CD4-positive, alpha-beta memory T cell (primary cell): ENCODE results near the gene RALGDS. TPM values are rescaled to one million over a fixed set of nuclear protein-coding genes. Genes with fewer than 3 reads are reported as not detected.
A peak's percentile ranks its signal among the peaks of the same experiment; 100 is the strongest.

Experiments
- CTCF ChIA-PET: fragments of 350-600 bp; sonication (Branson Sonifier 250); formaldehyde crosslinking; loops from one replicate; lab custom pipeline; 2021; ENCODE audit warnings: inconsistent platforms; ENCODE audit not compliant: partially characterized antibody; lab: Charles Lee
- POLR2A ChIA-PET: fragments of 350-600 bp; sonication (Branson Sonifier 250); formaldehyde crosslinking; loops from one replicate; lab custom pipeline; 2021; ENCODE audit not compliant: partially characterized antibody; lab: Charles Lee
- DNase-seq, 5 donors: peaks; one replicate each; pipeline versions ENCODE4 v3.0.0 to v3.0.0-alpha.2; 2020 to 2022; ENCODE audit warnings: mixed read lengths in 1 of 5
- H3K27ac ChIP-seq: one replicate; pipeline ENCODE4 v1.7.0; 2013; ENCODE audit warnings: low read depth, low read length
- H3K27me3 ChIP-seq: 2 replicates; pipeline ENCODE4 v1.7.0; 2013; ENCODE audit warnings: mild to moderate bottlenecking, low read length, moderate library complexity; ENCODE audit not compliant: insufficient read depth
- H3K36me3 ChIP-seq: 2 replicates; pipeline ENCODE4 v1.7.0; 2013; ENCODE audit warnings: mild to moderate bottlenecking, low read length, moderate library complexity; ENCODE audit not compliant: insufficient read depth
- H3K4me1 ChIP-seq: 2 replicates; pipeline ENCODE4 v1.7.0; 2013; ENCODE audit warnings: mild to moderate bottlenecking, low read length, moderate library complexity; ENCODE audit not compliant: insufficient read depth
- H3K4me3 ChIP-seq, 2 donors: one replicate each; pipeline ENCODE4 v1.7.0; 2013; ENCODE audit warnings: low read length in 2 of 2, mild to moderate bottlenecking in 1 of 2
- H3K9me3 ChIP-seq, 2 donors: one replicate each; pipeline ENCODE4 v1.7.0; 2013; ENCODE audit warnings: low read length in 2 of 2, control low read depth in 1 of 2; ENCODE audit not compliant: control insufficient read depth in 1 of 2
- H3K27ac Mint-ChIP-seq, 7 donors: one replicate each; pipeline ENCODE4 v1.8.0; 2020 to 2021; ENCODE audit warnings: mixed read lengths in 7 of 7, mild to moderate bottlenecking in 6 of 7, inconsistent platforms in 3 of 7, moderate library complexity in 3 of 7
- H3K27me3 Mint-ChIP-seq, 2 donors: one replicate each; pipeline ENCODE4 v1.8.0; 2020 to 2021; ENCODE audit warnings: mixed read lengths in 2 of 2
- H3K36me3 Mint-ChIP-seq, 2 donors: one replicate each; pipeline ENCODE4 v1.8.0; 2020 to 2021; ENCODE audit warnings: mixed read lengths in 2 of 2, inconsistent platforms in 1 of 2, mild to moderate bottlenecking in 1 of 2
- H3K4me1 Mint-ChIP-seq, 4 donors: one replicate each; pipeline ENCODE4 v1.8.0; 2020 to 2021; ENCODE audit warnings: mixed read lengths in 4 of 4, mild to moderate bottlenecking in 1 of 4
- H3K4me3 Mint-ChIP-seq, 8 donors: one replicate each; pipeline ENCODE4 v1.8.0; 2020 to 2021; ENCODE audit warnings: mixed read lengths in 8 of 8, mild to moderate bottlenecking in 7 of 8, moderate library complexity in 6 of 8, inconsistent platforms in 3 of 8
- H3K9me3 Mint-ChIP-seq, 8 donors: one replicate each; pipeline ENCODE4 v1.8.0; 2020 to 2021; ENCODE audit warnings: mixed read lengths in 8 of 8, mild to moderate bottlenecking in 5 of 8, inconsistent platforms in 3 of 8, moderate library complexity in 1 of 8
- intact Hi-C: fragments of 100-400 bp; cut with micrococcal nuclease; formaldehyde crosslinking; loops from one replicate; pipeline ENCODE4 v1.15.1; 2023
- microRNA-seq: library from miRNA; unstranded; fragments of <30 nt; microRNA quantifications from one replicate; pipeline ENCODE4 v1.2.0, GENCODE V29; 2021; ENCODE audit warnings: borderline replicate concordance, borderline number of aligned reads, borderline microRNAs expressed, mixed read lengths
- polyA plus RNA-seq, 2 donors: library from polyadenylated mRNA; unstranded; fragments of 300-500 nt; fragmentation: Illumina TruSeq; gene quantifications; one replicate each; pipeline ENCODE4 v1.2.3, GENCODE V29; 2021
- total RNA-seq, 2 experiments: library from RNA; stranded (reverse); gene quantifications; one replicate each; pipeline ENCODE4 v1.2.3, GENCODE V29; 2021

The RALGDS gene
- total and polyA plus RNA-seq, 4 experiments from 2014 or later: 27.9 to 131 (median 95.2) TPM

DNA sequence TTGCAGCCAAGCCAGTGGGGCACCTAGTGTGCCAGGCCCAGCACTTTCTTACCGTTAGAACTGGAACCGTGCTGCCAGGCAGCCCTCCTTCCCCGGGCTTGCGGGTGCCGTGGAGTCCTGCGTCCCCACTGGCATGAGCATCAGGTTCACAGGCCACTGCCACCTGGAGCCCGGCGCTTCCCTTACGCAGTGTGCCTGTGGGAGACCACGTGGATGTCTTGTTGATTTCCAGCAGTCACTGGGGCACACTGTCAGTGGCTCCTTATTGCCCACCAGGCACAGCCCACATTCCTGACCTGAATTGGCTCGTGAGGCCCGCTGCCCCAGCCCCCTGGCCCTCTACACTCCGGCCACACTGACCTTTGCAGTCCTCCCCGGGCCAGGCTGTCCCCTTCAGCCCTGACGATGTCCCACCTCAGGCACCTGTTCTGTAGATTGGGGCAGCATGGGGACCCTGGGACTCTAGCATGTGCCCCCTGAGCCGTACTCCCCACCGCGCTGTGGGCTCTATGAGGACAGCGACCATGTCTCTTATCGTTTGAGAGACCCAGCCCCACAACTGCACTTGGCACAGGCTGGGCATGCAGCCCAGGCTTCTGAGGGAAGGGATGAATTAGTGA lies 69.6 kb downstream of the RALGDS start:
- no peak overlapping the region for H3K4me3 ChIP-seq
- H3K27me3 ChIP-seq: no peaks in the 10 kb centered on the region
- no peak overlapping the region for H3K27ac Mint-ChIP-seq
- ChIA-PET CTCF (interaction anchor here (0.7 to 1.4 kb wide), 2 partner anchors 93 to 96 kb away, joined by 3 to 4 read pairs; no protein-coding TSS in a partner anchor), POLR2A (no interaction called here)
- DNase-seq: no peak
- intact Hi-C loops: no loop called here
- no peaks in the 10 kb centered on the region for H3K9me3 Mint-ChIP-seq
- no peaks in the 10 kb centered on the region for H3K4me1 ChIP-seq
- H3K27me3 Mint-ChIP-seq: no peaks in the 10 kb centered on the region
- H3K36me3 ChIP-seq: peaks cover 60% of the 10 kb centered on the region
- H3K4me1 Mint-ChIP-seq: peaks cover 0 to 5% (median 2%) of the 10 kb centered on the region in 4 donors
- no peaks in the 10 kb centered on the region for H3K9me3 ChIP-seq
- H3K36me3 Mint-ChIP-seq: peaks cover 42 to 63% of the 10 kb centered on the region in 2 donors
- no peak overlapping the region for H3K4me3 Mint-ChIP-seq
- H3K27ac ChIP-seq: no peak overlapping the region

DNA sequence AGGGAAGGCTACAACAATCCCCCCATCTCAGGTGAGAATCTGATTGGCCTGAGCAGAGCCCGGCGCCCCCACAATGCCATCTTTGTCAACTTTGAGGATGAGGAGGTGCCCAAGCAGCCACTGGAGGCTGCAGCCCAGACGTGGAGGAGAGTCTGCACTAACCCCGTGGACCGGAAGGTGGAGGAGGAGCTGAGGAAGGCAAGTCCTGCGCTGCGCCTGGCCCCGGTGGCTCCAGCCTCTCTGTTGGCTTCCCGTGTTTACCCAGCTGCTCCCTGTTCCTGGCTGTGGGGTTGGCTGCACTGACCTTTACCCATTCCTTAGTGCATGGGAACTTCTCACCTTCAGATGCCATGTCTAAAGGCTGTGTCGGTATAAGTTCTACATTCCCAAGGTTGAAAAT lies 70.3 kb downstream of the RALGDS start:
- Mint-ChIP-seq H3K27me3 (no peaks in the 10 kb centered on the region), H3K36me3 (peaks cover 42 to 63% of the 10 kb centered on the region in 2 donors), H3K4me1 (peaks cover 0 to 4% (median 0%) of the 10 kb centered on the region in 4 donors), H3K9me3 (no peaks in the 10 kb centered on the region), H3K4me3 (no peak overlapping the region), H3K27ac (no peak overlapping the region)
- ChIA-PET POLR2A (no interaction called here), CTCF (interaction anchor here (1.4 kb wide), 1 partner anchor 93 kb away, joined by 3 read pairs; no protein-coding TSS in a partner anchor)
- Histone ChIP-seq H3K27me3 (no peaks in the 10 kb centered on the region), H3K36me3 (peaks cover 62% of the 10 kb centered on the region), H3K4me3 (no peak overlapping the region), H3K27ac (no peak overlapping the region), H3K4me1 (no peaks in the 10 kb centered on the region), H3K9me3 (no peaks in the 10 kb centered on the region)
- intact Hi-C loops: no loop called here
- no peak for DNase-seq

DNA sequence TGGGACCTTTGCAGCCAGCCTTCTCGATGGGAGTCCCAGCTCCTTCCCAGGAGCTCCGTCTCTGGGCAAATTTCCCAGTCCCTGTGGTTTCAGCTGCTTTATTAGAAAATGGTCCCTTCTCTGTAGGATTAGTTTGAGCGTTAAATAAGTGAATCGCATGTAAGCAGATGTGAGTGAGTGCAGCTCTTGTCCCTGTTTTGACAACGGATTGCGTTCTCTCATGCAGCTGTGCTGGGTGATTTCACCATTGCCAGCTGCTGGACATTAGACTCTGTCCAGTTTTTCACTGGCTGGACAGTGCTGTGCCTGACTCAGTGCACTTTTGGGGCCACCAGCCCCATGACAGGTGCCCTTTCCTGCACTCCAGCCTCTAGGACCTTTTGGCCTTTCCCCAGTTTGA lies 70.9 kb downstream of the RALGDS start:
- CTCF ChIA-PET: interaction anchor here (1.4 kb wide), 1 partner anchor 94 kb away, joined by 3 read pairs; no protein-coding TSS in a partner anchor

DNA sequence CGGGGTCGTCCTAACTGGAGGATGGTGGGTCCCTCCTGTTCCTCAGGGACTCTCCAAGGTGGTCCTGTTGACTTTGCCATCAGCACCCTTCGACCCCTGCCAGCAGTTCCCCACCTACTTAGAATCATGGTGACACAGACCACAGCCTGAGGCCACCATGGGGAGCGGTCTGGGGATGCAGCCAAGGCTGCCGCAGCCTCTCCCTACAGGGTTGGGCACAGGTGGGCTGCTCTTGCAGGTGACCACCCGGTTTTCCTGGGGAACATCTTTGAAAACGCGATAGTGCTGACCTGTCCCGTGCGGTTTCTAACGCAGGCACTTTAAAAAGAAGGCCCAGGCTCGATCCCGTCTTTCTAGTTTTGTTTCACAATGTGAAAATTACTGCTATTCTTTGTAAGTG lies 72.0 kb downstream of the RALGDS start:
- POLR2A ChIA-PET: interaction anchor here (1.3 kb wide), 1 partner anchor 18 kb away, joined by 3 read pairs; the partner anchor contains the start of gene GTF3C5
- no peak for DNase-seq
- Histone ChIP-seq H3K4me3 (no peak overlapping the region), H3K27ac (no peak overlapping the region), H3K9me3 (no peaks in the 10 kb centered on the region), H3K27me3 (no peaks in the 10 kb centered on the region), H3K4me1 (no peaks in the 10 kb centered on the region), H3K36me3 (peaks cover 63% of the 10 kb centered on the region)
- H3K4me1 Mint-ChIP-seq: peaks cover 0 to 4% (median 0%) of the 10 kb centered on the region in 4 donors
- intact Hi-C loops: no loop called here
- CTCF ChIA-PET: interaction anchor here (1.0 to 2.3 kb wide), 6 partner anchors 9 to 131 kb away, joined by 3 to 5 read pairs (median 5); no protein-coding TSS in a partner anchor
- no peaks in the 10 kb centered on the region for H3K9me3 Mint-ChIP-seq
- no peak overlapping the region for H3K27ac Mint-ChIP-seq
- H3K27me3 Mint-ChIP-seq: no peaks in the 10 kb centered on the region
- no peak overlapping the region for H3K4me3 Mint-ChIP-seq
- H3K36me3 Mint-ChIP-seq: peaks cover 52 to 65% of the 10 kb centered on the region in 2 donors

More for the DNA sequence above, 70.9 kb downstream of the RALGDS start:
- DNase-seq: no peak
- H3K36me3 Mint-ChIP-seq: peaks cover 45 to 61% of the 10 kb centered on the region in 2 donors
- H3K27me3 Mint-ChIP-seq: no peaks in the 10 kb centered on the region
- no peak overlapping the region for H3K4me3 Mint-ChIP-seq
- POLR2A ChIA-PET: no interaction called here
- H3K27me3 ChIP-seq: no peaks in the 10 kb centered on the region
- no peak overlapping the region for H3K27ac ChIP-seq
- no peak overlapping the region for H3K4me3 ChIP-seq
- no peak overlapping the region for H3K27ac Mint-ChIP-seq
- no peaks in the 10 kb centered on the region for H3K9me3 Mint-ChIP-seq
- H3K9me3 ChIP-seq: no peaks in the 10 kb centered on the region
- H3K4me1 ChIP-seq: no peaks in the 10 kb centered on the region
- H3K4me1 Mint-ChIP-seq: peaks cover 0 to 4% (median 0%) of the 10 kb centered on the region in 4 donors
- intact Hi-C loops: no loop called here
- H3K36me3 ChIP-seq: peaks cover 63% of the 10 kb centered on the region

DNA sequence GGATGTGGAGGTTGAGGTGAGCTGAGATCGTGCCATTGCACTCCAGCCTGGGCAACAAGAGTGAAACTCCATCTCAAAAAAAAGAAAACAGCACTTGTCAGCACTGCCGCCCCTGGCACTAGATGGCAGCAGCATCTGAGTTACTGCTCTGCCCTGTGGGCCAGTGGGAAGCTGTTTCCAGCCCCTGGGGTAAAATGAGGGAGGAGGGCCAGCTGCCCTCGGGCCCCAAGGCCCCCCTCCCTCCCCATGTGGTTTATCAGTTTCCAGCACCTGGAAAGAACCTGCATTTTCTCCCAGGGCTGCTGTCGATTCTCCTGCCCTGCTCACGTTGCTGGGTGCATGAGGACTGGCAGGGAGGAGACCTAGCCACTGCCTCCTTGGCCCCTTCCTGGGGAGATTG lies 72.4 kb downstream of the RALGDS start:
- intact Hi-C loops: loop anchor here (1.0 kb wide), 1 partner anchor 99 kb away; no protein-coding TSS in a partner anchor
- CTCF ChIA-PET: interaction anchor here (1.0 to 2.3 kb wide), 6 partner anchors 8 to 132 kb away, joined by 3 to 5 read pairs (median 5); no protein-coding TSS in a partner anchor
- Mint-ChIP-seq H3K36me3 (peaks cover 47 to 62% of the 10 kb centered on the region in 2 donors), H3K9me3 (no peaks in the 10 kb centered on the region), H3K27me3 (no peaks in the 10 kb centered on the region), H3K4me1 (peaks cover 0 to 4% (median 0%) of the 10 kb centered on the region in 4 donors), H3K4me3 (no peak overlapping the region), H3K27ac (no peak overlapping the region)
- Histone ChIP-seq H3K4me3 (no peak overlapping the region), H3K9me3 (no peaks in the 10 kb centered on the region), H3K36me3 (peaks cover 63% of the 10 kb centered on the region), H3K27me3 (no peaks in the 10 kb centered on the region), H3K27ac (no peak overlapping the region), H3K4me1 (no peaks in the 10 kb centered on the region)
- POLR2A ChIA-PET: interaction anchor here (1.3 kb wide), 1 partner anchor 18 kb away, joined by 3 read pairs; the partner anchor contains the start of gene GTF3C5
- DNase-seq: peak in 4 of 5 donors; percentile 16 to 31 (median 28)

Small RNA genes within 50 kb of the gene (microRNA-seq; reads per million reads assigned to microRNA genes)
- gene MIR6877: not detected

Other genes with a start within 250 kb of the RALGDS start
- gene AK8, start 243.0 kb downstream of the RALGDS start, total RNA-seq: under 1 TPM in 1 of 2 experiments, not detected in 1; 0.28 TPM
- not detected for gene AK8, start 243.0 kb downstream of the RALGDS start, polyA plus RNA-seq
- gene SPACA9, start 242.3 kb downstream of the RALGDS start, total RNA-seq: 1 to 10 TPM; 1.5 to 1.8 TPM
- gene SPACA9, start 242.3 kb downstream of the RALGDS start, polyA plus RNA-seq: 1 to 10 TPM; 1.9 to 2.2 TPM
- 10 to 100 TPM; 72.7 to 76.5 TPM for gene TSC1, start 176.6 kb downstream of the RALGDS start, total RNA-seq
- 10 to 100 TPM in 1 of 2 donors, 1 to 10 TPM in 1; 4.4 to 13.5 TPM for gene TSC1, start 176.6 kb downstream of the RALGDS start, polyA plus RNA-seq
- gene GFI1B, start 142.5 kb downstream of the RALGDS start, total RNA-seq: not detected
- not detected for gene GFI1B, start 142.5 kb downstream of the RALGDS start, polyA plus RNA-seq
- 10 to 100 TPM; 71.3 to 71.5 TPM for gene GTF3C5, start 90.2 kb downstream of the RALGDS start, total RNA-seq
- 10 to 100 TPM; 33.5 to 34.0 TPM for gene GTF3C5, start 90.2 kb downstream of the RALGDS start, polyA plus RNA-seq
- 1 to 10 TPM; 1.2 to 1.6 TPM for gene CEL, start 59.3 kb downstream of the RALGDS start, total RNA-seq
- under 1 TPM in 1 of 2 donors, not detected in 1; 0.15 TPM for gene CEL, start 59.3 kb downstream of the RALGDS start, polyA plus RNA-seq
- gene GBGT1, start 42.7 kb upstream of the RALGDS start, total RNA-seq: 1 to 10 TPM; 3.6 to 6.3 TPM
- gene GBGT1, start 42.7 kb upstream of the RALGDS start, polyA plus RNA-seq: under 1 TPM; 0.16 to 0.50 TPM
- gene OBP2B, start 88.0 kb upstream of the RALGDS start, total RNA-seq: not detected
- not detected for gene OBP2B, start 88.0 kb upstream of the RALGDS start, polyA plus RNA-seq
- under 1 TPM in 1 of 2 experiments, not detected in 1; 0.29 TPM for gene ABO, start 154.0 kb upstream of the RALGDS start, total RNA-seq
- gene ABO, start 154.0 kb upstream of the RALGDS start, polyA plus RNA-seq: 1 to 10 TPM; 1.2 to 1.7 TPM
- 10 to 100 TPM; 28.6 to 28.9 TPM for gene SURF6, start 214.9 kb upstream of the RALGDS start, total RNA-seq
- gene SURF6, start 214.9 kb upstream of the RALGDS start, polyA plus RNA-seq: 10 to 100 TPM in 1 of 2 donors, 1 to 10 TPM in 1; 2.3 to 13.4 TPM
- 10 to 100 TPM; 40.2 to 42.8 TPM for gene MED22, start 226.9 kb upstream of the RALGDS start, total RNA-seq
- gene MED22, start 226.9 kb upstream of the RALGDS start, polyA plus RNA-seq: 10 to 100 TPM in 1 of 2 donors, 1 to 10 TPM in 1; 8.1 to 16.0 TPM
- 1,000 to 10,000 TPM; 2,104 to 2,268 TPM for gene RPL7A, start 227.0 kb upstream of the RALGDS start, total RNA-seq
- gene RPL7A, start 227.0 kb upstream of the RALGDS start, polyA plus RNA-seq: 1,000 to 10,000 TPM in 1 of 2 donors, 100 to 1,000 TPM in 1; 794 to 1,144 TPM
- gene SURF1, start 235.2 kb upstream of the RALGDS start, total RNA-seq: 10 to 100 TPM; 54.3 to 61.1 TPM
- gene SURF1, start 235.2 kb upstream of the RALGDS start, polyA plus RNA-seq: 100 to 1,000 TPM; 105 to 114 TPM
- 10 to 100 TPM; 19.5 to 19.8 TPM for gene SURF2, start 235.3 kb upstream of the RALGDS start, total RNA-seq
- gene SURF2, start 235.3 kb upstream of the RALGDS start, polyA plus RNA-seq: 10 to 100 TPM; 29.7 to 46.7 TPM